Body of pancreas (tissue), 4 donors: ENCODE measurements around the gene ANO3. TPM values are rescaled to one million over a fixed set of nuclear protein-coding genes. Genes with fewer than 3 reads are reported as not detected.

Source experiments
- ATAC-seq: fragments of 150-250 bp; one replicate; pipeline ENCODE4 v1.9.1; 2016
- DNase-seq, 4 donors: peaks; one replicate each; pipeline ENCODE4 v3.0.0-alpha.2; 2019
- H3K27ac ChIP-seq, 4 donors: fragments of 200-600 bp; sonication (generic); 1 replicate in 3 of 4; 2 replicates in 1 of 4; pipeline versions ENCODE4 v1.5.1 to v1.6.1; 2016 to 2019; ENCODE audit warnings: mild to moderate bottlenecking in 1 of 4, mixed read lengths in 1 of 4, moderate library complexity in 1 of 4
- H3K27me3 ChIP-seq, 2 donors: fragments of 200-600 bp; sonication (generic); one replicate each; pipeline ENCODE4 v1.6.0; 2016; ENCODE audit warnings: mild to moderate bottlenecking in 1 of 2
- H3K36me3 ChIP-seq, 2 donors: fragments of 200-600 bp; sonication (generic); replicated peaks in 1 of 2; 2 replicates each; pipeline ENCODE4 v1.5.1; 2016; ENCODE audit warnings: low read depth in 2 of 2; ENCODE audit not compliant: insufficient read depth in 1 of 2
- H3K4me1 ChIP-seq: fragments of 200-600 bp; sonication (generic); one replicate; pipeline ENCODE4 v1.6.0; 2016
- H3K4me3 ChIP-seq, 2 donors: fragments of 200-600 bp; sonication (generic); 1 replicate in 1 of 2; 2 replicates in 1 of 2; pipeline ENCODE4 v1.5.1; 2016 to 2019
- H3K9me3 ChIP-seq, 3 donors: fragments of 200-600 bp; sonication (generic); 1 replicate in 2 of 3; 2 replicates in 1 of 3; pipeline ENCODE4 v1.5.1; 2016
- POLR2A ChIP-seq, 3 donors: fragments of 450-650 bp; IDR thresholded peaks; one replicate each; pipeline ENCODE4 v1.6.1; 2016; ENCODE audit warnings: antibody characterized with exemption in 3 of 3, mild to moderate bottlenecking in 2 of 3
- WGBS, 2 donors: methylation state at CpG; one replicate each; pipeline ENCODE4 v1.1.5; 2017; 5-methylcytosine and 5-hydroxymethylcytosine counted together
- intact Hi-C: fragments of 100-400 bp; cut with DNase I; formaldehyde crosslinking; loops from one replicate; pipeline ENCODE4 v1.15.1; 2023
- total RNA-seq, 2 donors: library from RNA; depleted of rRNA; stranded (reverse); fragments of >200 nt; gene quantifications; one replicate each; pipeline ENCODE4 v1.1.0, GENCODE V29; 2016
- TF ChIP-seq, protein P1 (sequence below), 7 experiments: fragments of 450-650 bp in 4 of 7; fragments of 200-600 bp in 3 of 7; sonication (generic) in 3 of 7; IDR thresholded peaks; one replicate each; pipeline ENCODE4 v1.5.1; 2016 to 2019; ENCODE audit warnings: antibody characterized with exemption in 7 of 7

Gene ANO3
- total RNA-seq, 2 donors from 2014 or later, result 0.52 to 5.3 TPM

DNA sequence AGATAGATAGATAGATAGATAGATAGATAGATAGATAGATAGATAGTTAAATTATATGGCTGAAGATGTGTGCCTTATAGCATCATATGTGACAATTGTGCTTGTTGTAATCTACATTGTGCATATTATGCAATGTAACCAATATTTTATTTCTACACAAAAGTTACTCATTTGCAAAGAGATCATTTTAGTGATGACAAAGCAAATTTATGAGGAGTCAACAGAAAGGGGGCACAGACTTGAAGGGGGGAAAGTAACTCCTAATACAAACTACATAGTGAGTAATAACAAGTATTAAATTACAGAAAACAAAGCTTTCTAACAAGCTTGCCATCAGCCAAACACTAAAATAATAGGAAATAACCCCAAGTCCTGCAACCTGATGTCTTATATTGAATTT is 133.3 kb downstream of the ANO3 start:
- no peak overlapping the region for H3K27ac ChIP-seq
- H3K4me1 ChIP-seq, result no peaks in the 10 kb centered on the region
- intact Hi-C loops, result no loop called here
- H3K4me3 ChIP-seq, result no peak overlapping the region
- H3K9me3 ChIP-seq, result no peaks in the 10 kb centered on the region
- no peaks in the 10 kb centered on the region for H3K36me3 ChIP-seq
- ATAC-seq (no peak), DNase-seq (no peak)
- no peaks in the 10 kb centered on the region for H3K27me3 ChIP-seq
- TF ChIP-seq POLR2A (IDR thresholded peaks at IDR 0.05), result no peak
- TF ChIP-seq, protein P1, sequence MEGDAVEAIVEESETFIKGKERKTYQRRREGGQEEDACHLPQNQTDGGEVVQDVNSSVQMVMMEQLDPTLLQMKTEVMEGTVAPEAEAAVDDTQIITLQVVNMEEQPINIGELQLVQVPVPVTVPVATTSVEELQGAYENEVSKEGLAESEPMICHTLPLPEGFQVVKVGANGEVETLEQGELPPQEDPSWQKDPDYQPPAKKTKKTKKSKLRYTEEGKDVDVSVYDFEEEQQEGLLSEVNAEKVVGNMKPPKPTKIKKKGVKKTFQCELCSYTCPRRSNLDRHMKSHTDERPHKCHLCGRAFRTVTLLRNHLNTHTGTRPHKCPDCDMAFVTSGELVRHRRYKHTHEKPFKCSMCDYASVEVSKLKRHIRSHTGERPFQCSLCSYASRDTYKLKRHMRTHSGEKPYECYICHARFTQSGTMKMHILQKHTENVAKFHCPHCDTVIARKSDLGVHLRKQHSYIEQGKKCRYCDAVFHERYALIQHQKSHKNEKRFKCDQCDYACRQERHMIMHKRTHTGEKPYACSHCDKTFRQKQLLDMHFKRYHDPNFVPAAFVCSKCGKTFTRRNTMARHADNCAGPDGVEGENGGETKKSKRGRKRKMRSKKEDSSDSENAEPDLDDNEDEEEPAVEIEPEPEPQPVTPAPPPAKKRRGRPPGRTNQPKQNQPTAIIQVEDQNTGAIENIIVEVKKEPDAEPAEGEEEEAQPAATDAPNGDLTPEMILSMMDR (IDR thresholded peaks at IDR 0.05), result no peak

DNA sequence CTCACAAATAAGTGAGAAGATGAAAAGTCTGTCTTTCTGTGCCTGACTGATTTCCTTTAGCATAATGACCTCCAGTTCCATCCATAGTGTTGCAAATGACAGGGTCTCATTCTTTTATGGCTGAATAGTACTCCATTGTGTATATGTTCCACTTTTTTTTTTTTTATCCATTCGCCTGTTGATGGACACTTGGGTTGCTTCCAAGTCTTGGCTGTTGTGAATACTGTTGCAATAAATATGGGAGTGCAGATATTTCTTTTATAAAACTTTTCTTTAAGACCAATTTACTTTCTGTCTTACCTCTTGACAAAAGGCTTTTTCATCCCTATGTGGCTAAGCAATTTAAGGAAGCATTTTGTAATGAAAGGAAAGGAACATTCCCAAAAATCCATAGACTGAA is 135.6 kb downstream of the ANO3 start:
- Histone ChIP-seq H3K4me1 (peaks cover 5% of the 10 kb centered on the region), H3K27me3 (no peaks in the 10 kb centered on the region), H3K36me3 (no peaks in the 10 kb centered on the region), H3K9me3 (no peaks in the 10 kb centered on the region), H3K27ac (no peak overlapping the region), H3K4me3 (no peak overlapping the region)
- no peak for TF ChIP-seq POLR2A (IDR thresholded peaks at IDR 0.05)
- TF ChIP-seq, protein P1 (IDR thresholded peaks at IDR 0.05), result no peak
- 25 to 33% methylated on average over 1 of the region's 1 CpG for WGBS, 2 donors
- DNase-seq (no peak), ATAC-seq (no peak)
- intact Hi-C loops, result no loop called here

DNA sequence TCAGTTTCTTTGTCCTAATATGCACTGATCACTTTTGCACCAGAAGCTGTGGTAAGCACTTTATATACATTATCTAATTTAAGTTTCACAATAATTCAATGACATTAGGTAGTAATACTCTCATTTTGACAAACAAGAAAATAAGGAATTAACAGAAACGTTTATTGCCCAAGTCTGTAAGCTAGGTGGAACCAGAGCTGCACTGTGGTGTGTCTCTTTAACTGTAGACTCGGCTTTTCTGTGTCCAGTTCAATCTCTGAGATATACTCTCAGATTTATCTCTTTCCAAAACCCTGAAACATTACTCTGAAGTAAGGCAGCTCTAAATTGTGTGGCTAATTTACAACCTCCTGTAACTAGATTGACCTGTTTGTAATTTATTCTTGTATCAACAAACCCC is 139.1 kb downstream of the ANO3 start:
- DNase-seq (no peak), ATAC-seq (peak; percentile 36)
- no peak overlapping the region for H3K4me3 ChIP-seq
- H3K27ac ChIP-seq, result no peak overlapping the region
- intact Hi-C loops, result no loop called here
- TF ChIP-seq POLR2A (IDR thresholded peaks at IDR 0.05), result no peak
- TF ChIP-seq, protein P1 (IDR thresholded peaks at IDR 0.05), result peak in 2 of 7 experiments; percentile 31 to 33
- no peaks in the 10 kb centered on the region for H3K27me3 ChIP-seq
- no peaks in the 10 kb centered on the region for H3K36me3 ChIP-seq
- H3K9me3 ChIP-seq, result no peaks in the 10 kb centered on the region
- WGBS, 2 donors, result 5 to 11% methylated on average over 2 of the region's 2 CpGs
- peaks cover 5% of the 10 kb centered on the region for H3K4me1 ChIP-seq

DNA sequence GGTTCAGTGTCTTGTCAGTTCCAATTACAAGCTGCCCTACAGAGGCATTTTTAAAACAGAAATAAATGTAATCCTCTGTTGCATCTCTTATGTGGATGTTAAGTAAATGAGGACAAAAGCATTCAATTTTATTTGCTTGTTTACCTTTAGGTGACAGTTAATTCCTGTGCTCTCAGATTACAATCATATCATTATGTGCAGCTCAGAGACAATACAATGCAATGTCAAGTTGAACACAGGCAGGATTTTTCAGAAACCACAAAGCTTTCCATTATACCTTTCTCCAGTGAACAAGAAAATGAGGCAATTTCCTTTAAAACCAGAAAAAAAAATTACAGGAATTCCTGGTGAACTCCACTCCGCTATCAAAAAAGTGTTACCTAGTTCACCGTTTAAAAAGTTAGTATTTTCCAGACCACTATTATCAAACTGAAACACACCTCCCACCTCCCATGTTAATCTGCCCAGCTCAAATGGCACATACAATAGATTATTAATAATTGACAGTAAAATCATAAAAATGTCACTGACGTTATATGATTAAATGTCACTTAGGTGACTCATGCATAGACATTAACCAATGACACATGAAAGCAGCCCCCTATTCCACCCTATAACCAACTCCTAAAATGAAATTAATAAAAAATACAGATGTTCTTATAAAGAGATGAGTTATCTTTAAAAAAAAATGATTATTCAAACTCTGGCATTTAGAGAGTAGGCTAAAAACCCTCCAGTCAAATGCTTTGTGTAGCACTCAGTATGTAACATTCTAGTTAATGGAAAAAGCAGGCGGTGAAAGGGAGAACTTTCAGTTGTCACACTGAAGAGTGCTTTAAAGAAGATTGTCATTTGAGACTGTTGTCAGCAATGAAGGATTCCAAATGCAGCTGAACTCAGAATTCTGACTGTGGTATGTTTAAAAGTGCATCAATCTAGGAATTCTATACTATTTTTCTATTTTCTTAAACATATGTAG is 141.6 kb downstream of the ANO3 start:
- no peaks in the 10 kb centered on the region for H3K9me3 ChIP-seq
- H3K36me3 ChIP-seq, result no peaks in the 10 kb centered on the region
- H3K27ac ChIP-seq, result peak overlapping the region in 3 of 4 donors; percentile 31 to 80 (median 40)
- peak in 1 of 4 donors; percentile 13 for DNase-seq
- peak; percentile 88 for ATAC-seq
- H3K4me3 ChIP-seq, result no peak overlapping the region
- intact Hi-C loops, result no loop called here
- no peaks in the 10 kb centered on the region for H3K27me3 ChIP-seq
- 18 to 24% methylated on average over 4 of the region's 4 CpGs for WGBS, 2 donors
- peaks cover 5% of the 10 kb centered on the region for H3K4me1 ChIP-seq
- TF ChIP-seq, protein P1 (IDR thresholded peaks at IDR 0.05), result no peak
- no peak for TF ChIP-seq POLR2A (IDR thresholded peaks at IDR 0.05)
